ENCODE measurements around the gene SMYD3.

- TF ChIP-seq CTCF (conservative IDR thresholded peaks at IDR 0.05 in 1 of 2, IDR thresholded peaks at IDR 0.05 in 1 of 2; ENCODE audit: low read depth in 1 of 2, low read length in 2 of 2), result no peak
- TF ChIP-seq EZH2 (IDR thresholded peaks at IDR 0.05; ENCODE audit: low read length, missing control alignments), result no peak
These were observed 626.2 kb downstream of the SMYD3 start for GRCh38 chr1:245880754-245881403.
